Esophagus squamous epithelium (tissue), 5 donors: ENCODE data around the gene DGUOK. TPM values are rescaled to one million over a fixed set of nuclear protein-coding genes. Genes with fewer than 3 reads are reported as not detected.

ENCODE experiments used
- DNase-seq: peaks from one replicate; lab custom pipeline; 2025; lab: John Stamatoyannopoulos, UW
- H3K27ac ChIP-seq, 4 donors: fragments of 200-600 bp; sonication (generic); one replicate each; pipeline ENCODE4 v1.5.1; 2016 to 2019; ENCODE audit warnings: mild to moderate bottlenecking in 1 of 4
- H3K27me3 ChIP-seq, 4 donors: fragments of 200-600 bp; sonication (generic); 1 replicate in 3 of 4; 2 replicates in 1 of 4; pipeline versions ENCODE4 v1.5.1 to v1.6.0; 2017 to 2021; ENCODE audit warnings: antibody characterized with exemption in 1 of 4
- H3K36me3 ChIP-seq, 3 donors: fragments of 200-600 bp; sonication (generic); one replicate each; pipeline ENCODE4 v1.5.1; 2016 to 2019
- H3K4me1 ChIP-seq, 3 donors: fragments of 200-600 bp; sonication (generic); one replicate each; pipeline ENCODE4 v1.5.1; 2017 to 2019
- H3K4me3 ChIP-seq, 4 donors: fragments of 200-600 bp; sonication (generic); 1 replicate in 3 of 4; 2 replicates in 1 of 4; pipeline ENCODE4 v1.5.1; 2016 to 2019; ENCODE audit warnings: mild to moderate bottlenecking in 2 of 4, moderate library complexity in 1 of 4
- H3K9me3 ChIP-seq, 3 donors: fragments of 200-600 bp; sonication (generic); one replicate each; pipeline ENCODE4 v1.5.1; 2016 to 2019
- CTCF ChIP-seq, 6 experiments: fragments of 450-650 bp in 4 of 6; fragments of 200-600 bp in 2 of 6; sonication (generic) in 2 of 6; IDR thresholded peaks; one replicate each; pipeline ENCODE4 v1.5.1; 2016 to 2019; ENCODE audit warnings: antibody characterized with exemption in 6 of 6, mild to moderate bottlenecking in 4 of 6, moderate library complexity in 4 of 6
- POLR2A ChIP-seq, 4 donors: fragments of 450-650 bp; IDR thresholded peaks; one replicate each; pipeline ENCODE4 v1.6.1; 2017; ENCODE audit warnings: antibody characterized with exemption in 4 of 4, mild to moderate bottlenecking in 4 of 4, moderate library complexity in 3 of 4
- WGBS, 2 donors: methylation state at CpG; one replicate each; pipeline ENCODE4 v1.1.5; 2018; 5-methylcytosine and 5-hydroxymethylcytosine counted together
- intact Hi-C: fragments of 100-400 bp; cut with DNase I; formaldehyde crosslinking; loops from one replicate; pipeline ENCODE4 v1.15.0; 2022
- total RNA-seq, 4 donors: library from RNA; depleted of rRNA; stranded (reverse); fragments of >200 nt; gene quantifications; one replicate each; pipeline ENCODE4 v1.1.0, GENCODE V29; 2016
- donor health status: DM: yes; HTN: yes; CAD: no.

Gene DGUOK
- total RNA-seq, 4 donors from 2014 or later: 23.5 to 53.4 (median 40.2) TPM

- Histone ChIP-seq H3K27ac (no peak overlapping the region), H3K9me3 (no peaks in the 10 kb centered on the region), H3K4me3 (peak overlapping the region in 1 of 4 donors; percentile 76), H3K27me3 (no peaks in the 10 kb centered on the region), H3K4me1 (peaks cover 53 to 98% (median 63%) of the 10 kb centered on the region in 3 donors), H3K36me3 (peaks cover 0 to 19% (median 0%) of the 10 kb centered on the region in 3 donors)
- DNase-seq: no peak
- WGBS, 2 donors: 68 to 75% methylated on average over 7 to 11 of the region's 18 CpGs
- no peak for TF ChIP-seq CTCF (IDR thresholded peaks at IDR 0.05)
- no peak for TF ChIP-seq POLR2A (IDR thresholded peaks at IDR 0.05)
- intact Hi-C loops: no loop called here
Measured at GRCh38 chr2:74004212-74005182, 77.8 kb downstream of the DGUOK start.

DNA sequence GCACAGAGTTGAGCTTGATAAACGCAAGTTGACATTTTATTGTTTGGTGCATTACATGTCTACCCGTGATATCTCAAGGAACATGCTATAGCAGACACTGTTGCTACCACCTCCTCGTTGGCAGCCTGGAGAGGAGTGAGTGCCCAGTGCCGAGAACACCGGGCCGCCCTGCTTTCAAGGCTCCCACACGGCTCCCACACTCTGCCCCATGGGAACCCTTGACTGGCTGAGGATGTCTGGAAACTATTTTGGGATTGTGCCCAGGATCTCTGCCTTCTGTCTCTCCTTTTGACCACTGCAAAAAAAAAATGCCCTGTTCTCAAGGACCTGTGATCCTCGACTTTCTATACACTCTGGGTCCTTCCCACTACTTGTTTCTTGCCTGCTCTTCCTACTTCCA lies 79.1 kb downstream of the DGUOK start:
- H3K27ac ChIP-seq: no peak overlapping the region
- H3K4me1 ChIP-seq: peaks cover 50 to 98% (median 65%) of the 10 kb centered on the region in 3 donors
- H3K36me3 ChIP-seq: peaks cover 0 to 19% (median 0%) of the 10 kb centered on the region in 3 donors
- no peak for DNase-seq
- 66 to 73% methylated on average over 7 to 8 of the region's 8 CpGs for WGBS, 2 donors
- intact Hi-C loops: no loop called here
- no peaks in the 10 kb centered on the region for H3K27me3 ChIP-seq
- no peak overlapping the region for H3K4me3 ChIP-seq
- TF ChIP-seq CTCF (IDR thresholded peaks at IDR 0.05) (no peak), POLR2A (IDR thresholded peaks at IDR 0.05) (no peak)
- H3K9me3 ChIP-seq: no peaks in the 10 kb centered on the region

GRCh38 chr2:74006459-74006858 lies 79.8 kb downstream of the DGUOK start:
- intact Hi-C loops: no loop called here
- Histone ChIP-seq H3K4me3 (no peak overlapping the region), H3K4me1 (peaks cover 45 to 98% (median 64%) of the 10 kb centered on the region in 3 donors), H3K27ac (no peak overlapping the region), H3K9me3 (no peaks in the 10 kb centered on the region), H3K36me3 (peaks cover 0 to 19% (median 0%) of the 10 kb centered on the region in 3 donors), H3K27me3 (no peaks in the 10 kb centered on the region)
- WGBS, 2 donors: 40 to 51% methylated on average over 4 to 5 of the region's 7 CpGs
- DNase-seq: no peak
- TF ChIP-seq CTCF (IDR thresholded peaks at IDR 0.05) (no peak), POLR2A (IDR thresholded peaks at IDR 0.05) (no peak)

DNA sequence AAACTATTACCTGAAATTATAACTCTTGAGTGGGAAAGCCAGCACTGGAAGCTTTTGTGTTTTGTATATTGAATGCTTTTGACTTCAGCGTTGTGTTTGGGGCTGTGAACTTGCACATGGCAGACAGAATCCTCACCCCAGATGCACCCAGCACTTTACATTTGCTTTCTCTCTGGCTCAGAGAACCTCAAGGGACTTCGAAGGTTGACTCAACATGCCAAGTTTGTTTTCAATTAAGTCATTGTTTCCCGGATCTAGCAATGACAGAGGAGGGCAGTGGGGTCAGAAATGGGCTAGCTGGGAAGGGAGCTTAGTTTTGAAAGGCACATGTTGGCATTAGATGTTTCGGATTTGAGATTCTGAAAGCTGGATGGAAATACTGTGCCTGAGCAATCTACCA lies 80.4 kb downstream of the DGUOK start:
- intact Hi-C loops: no loop called here
- Histone ChIP-seq H3K4me3 (no peak overlapping the region), H3K36me3 (peaks cover 0 to 19% (median 0%) of the 10 kb centered on the region in 3 donors), H3K9me3 (no peaks in the 10 kb centered on the region), H3K27me3 (no peaks in the 10 kb centered on the region), H3K27ac (no peak overlapping the region), H3K4me1 (peaks cover 38 to 98% (median 58%) of the 10 kb centered on the region in 3 donors)
- DNase-seq: no peak
- TF ChIP-seq POLR2A (IDR thresholded peaks at IDR 0.05) (no peak), CTCF (IDR thresholded peaks at IDR 0.05) (no peak)
- WGBS, 2 donors: 48 to 49% methylated on average over 4 of the region's 4 CpGs

- WGBS, 2 donors: 92 to 95% methylated on average over 5 of the region's 5 CpGs
- Histone ChIP-seq H3K4me1 (peaks cover 35 to 97% (median 57%) of the 10 kb centered on the region in 3 donors), H3K4me3 (no peak overlapping the region), H3K9me3 (no peaks in the 10 kb centered on the region), H3K27me3 (no peaks in the 10 kb centered on the region), H3K27ac (no peak overlapping the region), H3K36me3 (peaks cover 0 to 19% (median 0%) of the 10 kb centered on the region in 3 donors)
- TF ChIP-seq CTCF (IDR thresholded peaks at IDR 0.05) (no peak), POLR2A (IDR thresholded peaks at IDR 0.05) (no peak)
- no peak for DNase-seq
- intact Hi-C loops: no loop called here
Measured at GRCh38 chr2:74007711-74008110, 81.0 kb downstream of the DGUOK start.
